WTC11 (cell line): ENCODE results near the gene EP300. TPM values are rescaled to one million over a fixed set of nuclear protein-coding genes. Genes with fewer than 3 reads are reported as not detected.

Source experiments
- ATAC-seq: fragments of 200-7000 bp; cut with Tn5 transposase; 2 replicates; pipeline ENCODE4 v1.10.0; 2021; ENCODE audit warnings: mild to moderate bottlenecking, moderate library complexity
- CTCF ChIA-PET: fragments of 300-600 bp; sonication (Branson Sonifier 250); formaldehyde crosslinking; loops from one replicate; lab custom pipeline; 2021; ENCODE audit warnings: antibody characterized with exemption; lab: Charles Lee
- POLR2A ChIA-PET: fragments of 350-600 bp; sonication (Branson Sonifier 250); formaldehyde crosslinking; loops from one replicate; lab custom pipeline; 2021; ENCODE audit warnings: antibody characterized with exemption; lab: Charles Lee
- DNase-seq: peaks from one replicate; pipeline ENCODE4 v3.0.0; 2021; ENCODE audit warnings: low spot score
- H3K27ac Mint-ChIP-seq: 2 replicates; pipeline ENCODE4 v1.8.0; 2021; ENCODE audit warnings: mixed read lengths
- H3K27me3 Mint-ChIP-seq: 2 replicates; pipeline ENCODE4 v1.8.0; 2021; ENCODE audit warnings: low read depth, mild to moderate bottlenecking, moderate library complexity, mixed read lengths
- H3K36me3 Mint-ChIP-seq: 2 replicates; pipeline ENCODE4 v1.8.0; 2021; ENCODE audit warnings: mixed read lengths
- H3K4me1 Mint-ChIP-seq: 2 replicates; pipeline ENCODE4 v1.8.0; 2022; ENCODE audit warnings: mixed read lengths
- H3K4me3 Mint-ChIP-seq: 2 replicates; pipeline ENCODE4 v1.8.0; 2021; ENCODE audit warnings: mild to moderate bottlenecking, moderate library complexity, mixed read lengths
- H3K9me3 Mint-ChIP-seq: 2 replicates; pipeline ENCODE4 v1.8.0; 2021; ENCODE audit warnings: mixed read lengths
- ATF2 ChIP-seq: sonication (generic); formaldehyde crosslinking; IDR thresholded peaks from 2 replicates; pipeline ENCODE4 v1.8.1; 2022; ENCODE audit warnings: low read depth, missing genetic modification reagents, borderline replicate concordance
- CTCF ChIP-seq: fragments of 200-600 bp; IDR thresholded peaks from 2 replicates; pipeline ENCODE4 v1.8.0; 2022; ENCODE audit warnings: antibody characterized with exemption
- IRF1 ChIP-seq: sonication (generic); formaldehyde crosslinking; IDR thresholded peaks from 2 replicates; pipeline ENCODE4 v1.8.0; 2023; ENCODE audit warnings: missing genetic modification reagents
- JAZF1 ChIP-seq: fragments of 250-450 bp; sonication (Bioruptor Pico); IDR thresholded peaks from 2 replicates; pipeline ENCODE4 v1.9.0; 2021; ENCODE audit warnings: moderate library complexity, mild to moderate bottlenecking, inconsistent platforms
- MXD4 ChIP-seq: fragments of 250-450 bp; sonication (Bioruptor Pico); IDR thresholded peaks from 2 replicates; pipeline ENCODE4 v1.8.0; 2021; ENCODE audit warnings: mild to moderate bottlenecking, moderate library complexity, borderline replicate concordance
- MYBL2 ChIP-seq: sonication (generic); formaldehyde crosslinking; IDR thresholded peaks from 2 replicates; pipeline ENCODE4 v1.8.1; 2023; ENCODE audit warnings: mild to moderate bottlenecking, moderate library complexity, missing genetic modification reagents
- NR1H2 ChIP-seq: sonication (generic); formaldehyde crosslinking; IDR thresholded peaks from 2 replicates; pipeline ENCODE4 v1.9.0; 2021; ENCODE audit warnings: mild to moderate bottlenecking, moderate library complexity, missing genetic modification reagents
- PRRX2 ChIP-seq: fragments of 250-450 bp; sonication (Bioruptor Pico); IDR thresholded peaks from 2 replicates; pipeline ENCODE4 v1.8.0; 2021; ENCODE audit warnings: mild to moderate bottlenecking
- STAT6 ChIP-seq: sonication (generic); formaldehyde crosslinking; conservative IDR thresholded peaks from 2 replicates; pipeline ENCODE4 v1.8.1; 2023; ENCODE audit warnings: mild to moderate bottlenecking, low read depth, missing genetic modification reagents, moderate library complexity
- ZBTB43 ChIP-seq: sonication (generic); formaldehyde crosslinking; IDR thresholded peaks from 2 replicates; pipeline ENCODE4 v1.8.1; 2023; ENCODE audit warnings: mild to moderate bottlenecking, missing genetic modification reagents
- total RNA-seq: library from RNA; stranded (reverse); gene quantifications from 3 replicates; pipeline ENCODE4 v1.2.3, GENCODE V29; 2021
- TF ChIP-seq, protein P1 (sequence below): fragments of 250-450 bp; sonication (Bioruptor Pico); IDR thresholded peaks from 2 replicates; pipeline ENCODE4 v1.9.0; 2021; ENCODE audit warnings: mild to moderate bottlenecking
- TF ChIP-seq, protein P2 (sequence below): sonication (generic); formaldehyde crosslinking; IDR thresholded peaks from 2 replicates; pipeline ENCODE4 v1.8.0; 2023; ENCODE audit warnings: missing genetic modification reagents, mild to moderate bottlenecking, borderline replicate concordance
- TF ChIP-seq, protein P3 (sequence below): fragments of 250-450 bp; sonication (Bioruptor Pico); conservative IDR thresholded peaks from 2 replicates; pipeline ENCODE4 v1.9.0; 2021; ENCODE audit warnings: mild to moderate bottlenecking
- TF ChIP-seq, protein P4 (sequence below): sonication (generic); formaldehyde crosslinking; IDR thresholded peaks from 2 replicates; pipeline ENCODE4 v1.8.1; 2023; ENCODE audit warnings: mild to moderate bottlenecking, missing genetic modification reagents, moderate library complexity

EP300 gene
- total RNA-seq, 1 experiment from 2014 or later, result 97.1 TPM

GRCh38 chr22:41128606-41129005 is 36.2 kb downstream of the EP300 start (continued):
- TF ChIP-seq, protein P1, sequence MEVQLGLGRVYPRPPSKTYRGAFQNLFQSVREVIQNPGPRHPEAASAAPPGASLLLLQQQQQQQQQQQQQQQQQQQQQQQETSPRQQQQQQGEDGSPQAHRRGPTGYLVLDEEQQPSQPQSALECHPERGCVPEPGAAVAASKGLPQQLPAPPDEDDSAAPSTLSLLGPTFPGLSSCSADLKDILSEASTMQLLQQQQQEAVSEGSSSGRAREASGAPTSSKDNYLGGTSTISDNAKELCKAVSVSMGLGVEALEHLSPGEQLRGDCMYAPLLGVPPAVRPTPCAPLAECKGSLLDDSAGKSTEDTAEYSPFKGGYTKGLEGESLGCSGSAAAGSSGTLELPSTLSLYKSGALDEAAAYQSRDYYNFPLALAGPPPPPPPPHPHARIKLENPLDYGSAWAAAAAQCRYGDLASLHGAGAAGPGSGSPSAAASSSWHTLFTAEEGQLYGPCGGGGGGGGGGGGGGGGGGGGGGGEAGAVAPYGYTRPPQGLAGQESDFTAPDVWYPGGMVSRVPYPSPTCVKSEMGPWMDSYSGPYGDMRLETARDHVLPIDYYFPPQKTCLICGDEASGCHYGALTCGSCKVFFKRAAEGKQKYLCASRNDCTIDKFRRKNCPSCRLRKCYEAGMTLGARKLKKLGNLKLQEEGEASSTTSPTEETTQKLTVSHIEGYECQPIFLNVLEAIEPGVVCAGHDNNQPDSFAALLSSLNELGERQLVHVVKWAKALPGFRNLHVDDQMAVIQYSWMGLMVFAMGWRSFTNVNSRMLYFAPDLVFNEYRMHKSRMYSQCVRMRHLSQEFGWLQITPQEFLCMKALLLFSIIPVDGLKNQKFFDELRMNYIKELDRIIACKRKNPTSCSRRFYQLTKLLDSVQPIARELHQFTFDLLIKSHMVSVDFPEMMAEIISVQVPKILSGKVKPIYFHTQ (CRISPR knock-in tag), result no peak
- TF ChIP-seq, protein P2, sequence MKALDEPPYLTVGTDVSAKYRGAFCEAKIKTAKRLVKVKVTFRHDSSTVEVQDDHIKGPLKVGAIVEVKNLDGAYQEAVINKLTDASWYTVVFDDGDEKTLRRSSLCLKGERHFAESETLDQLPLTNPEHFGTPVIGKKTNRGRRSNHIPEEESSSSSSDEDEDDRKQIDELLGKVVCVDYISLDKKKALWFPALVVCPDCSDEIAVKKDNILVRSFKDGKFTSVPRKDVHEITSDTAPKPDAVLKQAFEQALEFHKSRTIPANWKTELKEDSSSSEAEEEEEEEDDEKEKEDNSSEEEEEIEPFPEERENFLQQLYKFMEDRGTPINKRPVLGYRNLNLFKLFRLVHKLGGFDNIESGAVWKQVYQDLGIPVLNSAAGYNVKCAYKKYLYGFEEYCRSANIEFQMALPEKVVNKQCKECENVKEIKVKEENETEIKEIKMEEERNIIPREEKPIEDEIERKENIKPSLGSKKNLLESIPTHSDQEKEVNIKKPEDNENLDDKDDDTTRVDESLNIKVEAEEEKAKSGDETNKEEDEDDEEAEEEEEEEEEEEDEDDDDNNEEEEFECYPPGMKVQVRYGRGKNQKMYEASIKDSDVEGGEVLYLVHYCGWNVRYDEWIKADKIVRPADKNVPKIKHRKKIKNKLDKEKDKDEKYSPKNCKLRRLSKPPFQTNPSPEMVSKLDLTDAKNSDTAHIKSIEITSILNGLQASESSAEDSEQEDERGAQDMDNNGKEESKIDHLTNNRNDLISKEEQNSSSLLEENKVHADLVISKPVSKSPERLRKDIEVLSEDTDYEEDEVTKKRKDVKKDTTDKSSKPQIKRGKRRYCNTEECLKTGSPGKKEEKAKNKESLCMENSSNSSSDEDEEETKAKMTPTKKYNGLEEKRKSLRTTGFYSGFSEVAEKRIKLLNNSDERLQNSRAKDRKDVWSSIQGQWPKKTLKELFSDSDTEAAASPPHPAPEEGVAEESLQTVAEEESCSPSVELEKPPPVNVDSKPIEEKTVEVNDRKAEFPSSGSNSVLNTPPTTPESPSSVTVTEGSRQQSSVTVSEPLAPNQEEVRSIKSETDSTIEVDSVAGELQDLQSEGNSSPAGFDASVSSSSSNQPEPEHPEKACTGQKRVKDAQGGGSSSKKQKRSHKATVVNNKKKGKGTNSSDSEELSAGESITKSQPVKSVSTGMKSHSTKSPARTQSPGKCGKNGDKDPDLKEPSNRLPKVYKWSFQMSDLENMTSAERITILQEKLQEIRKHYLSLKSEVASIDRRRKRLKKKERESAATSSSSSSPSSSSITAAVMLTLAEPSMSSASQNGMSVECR, result no peak
- TF ChIP-seq JAZF1 (CRISPR knock-in tag) (no peak), PRRX2 (no peak), MYBL2 (CRISPR knock-in tag) (no peak), STAT6 (CRISPR knock-in tag) (no peak)
- TF ChIP-seq, protein P3, sequence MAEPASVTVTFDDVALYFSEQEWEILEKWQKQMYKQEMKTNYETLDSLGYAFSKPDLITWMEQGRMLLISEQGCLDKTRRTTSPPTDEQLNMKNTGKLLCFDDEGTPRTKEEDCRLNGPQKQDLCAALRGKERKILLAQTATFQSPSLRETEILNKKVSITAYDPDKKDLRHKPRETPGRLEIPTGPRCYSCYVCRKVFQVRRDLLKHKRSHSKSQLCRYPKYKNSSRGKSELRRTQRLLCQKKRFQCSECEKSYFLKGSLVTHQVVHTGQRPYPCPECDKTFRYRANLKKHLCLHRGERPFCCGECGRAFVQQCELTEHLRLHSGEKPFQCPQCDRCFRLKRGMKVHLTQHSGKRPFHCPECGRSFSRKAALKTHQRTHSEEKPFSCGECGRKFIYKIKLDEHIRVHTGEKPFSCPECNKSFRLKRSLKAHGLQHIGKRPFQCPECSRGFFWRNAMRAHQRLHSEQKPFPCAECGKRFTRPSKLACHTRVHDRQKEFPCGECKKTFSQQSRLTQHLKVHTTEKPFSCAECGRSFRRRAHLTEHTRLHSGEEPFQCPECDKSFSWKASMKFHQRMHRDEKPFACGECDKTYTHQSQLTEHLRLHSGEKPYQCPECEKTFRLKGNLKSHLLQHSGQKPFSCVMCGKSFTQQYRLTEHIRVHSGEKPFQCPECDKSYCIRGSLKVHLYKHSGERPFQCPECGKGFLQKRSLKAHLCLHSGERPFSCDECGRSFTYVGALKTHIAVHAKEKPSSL, result no peak
- TF ChIP-seq, protein P4, sequence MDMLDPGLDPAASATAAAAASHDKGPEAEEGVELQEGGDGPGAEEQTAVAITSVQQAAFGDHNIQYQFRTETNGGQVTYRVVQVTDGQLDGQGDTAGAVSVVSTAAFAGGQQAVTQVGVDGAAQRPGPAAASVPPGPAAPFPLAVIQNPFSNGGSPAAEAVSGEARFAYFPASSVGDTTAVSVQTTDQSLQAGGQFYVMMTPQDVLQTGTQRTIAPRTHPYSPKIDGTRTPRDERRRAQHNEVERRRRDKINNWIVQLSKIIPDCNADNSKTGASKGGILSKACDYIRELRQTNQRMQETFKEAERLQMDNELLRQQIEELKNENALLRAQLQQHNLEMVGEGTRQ (CRISPR knock-in tag), result no peak

DNA sequence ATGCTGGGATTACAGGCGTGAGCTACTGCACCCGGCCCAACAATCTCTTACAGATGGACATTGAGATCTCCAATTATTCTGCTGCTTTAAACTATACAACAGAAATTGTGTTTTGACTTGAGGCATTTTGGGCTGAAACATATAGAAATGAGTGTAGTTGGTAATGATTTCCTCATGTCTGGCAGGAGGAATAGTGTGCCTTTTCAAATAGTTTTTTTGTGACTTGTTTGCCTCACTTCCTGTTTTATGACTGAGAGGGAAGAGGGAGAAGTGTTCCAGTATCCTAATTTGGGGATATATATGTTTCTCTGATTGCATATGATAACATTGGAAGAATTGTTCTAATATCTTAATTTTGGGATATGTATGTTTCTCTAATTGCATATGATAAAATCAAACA is 40.2 kb downstream of the EP300 start:
- H3K4me1 Mint-ChIP-seq, result no peaks in the 10 kb centered on the region
- H3K27ac Mint-ChIP-seq, result no peak overlapping the region
- ATAC-seq, result no peak
- ChIA-PET CTCF (no interaction called here), POLR2A (interaction anchor here (0.6 kb wide), 1 partner anchor 159 kb away, joined by 4 read pairs; no protein-coding TSS in a partner anchor)
- H3K36me3 Mint-ChIP-seq, result peaks cover 90% of the 10 kb centered on the region
- no peaks in the 10 kb centered on the region for H3K9me3 Mint-ChIP-seq
- no peaks in the 10 kb centered on the region for H3K27me3 Mint-ChIP-seq
- H3K4me3 Mint-ChIP-seq, result no peak overlapping the region
- no peak for DNase-seq
- TF ChIP-seq CTCF, result no peak
- no peak for TF ChIP-seq PRRX2
- no peak for TF ChIP-seq NR1H2 (CRISPR knock-in tag)
- no peak for TF ChIP-seq ZBTB43 (CRISPR knock-in tag)
- TF ChIP-seq MXD4 (CRISPR knock-in tag), result no peak
- TF ChIP-seq IRF1 (CRISPR knock-in tag), result no peak
- TF ChIP-seq ATF2, result no peak
